ENCODE results near the gene UBAC2. TPM values are rescaled to one million over a fixed set of nuclear protein-coding genes. Genes with fewer than 3 reads are reported as not detected.

The UBAC2 gene
- total and polyA plus RNA-seq, 2 experiments from 2014 or later, result 78.2 to 83.1 TPM

- H3K27ac ChIP-seq, result no peak overlapping the region
- no peak for DNase-seq (ENCODE audit: low spot score)
- no peaks in the 10 kb centered on the region for H3K27me3 ChIP-seq
- H3K4me2 ChIP-seq, result no peak overlapping the region
- no peaks in the 10 kb centered on the region for H3K79me2 ChIP-seq
- no peak overlapping the region for H2AFZ ChIP-seq
- WGBS (ENCODE audit: low lambda C conversion rate, missing lambda C conversion rate), result 88% methylated on average over 7 of the region's 7 CpGs
- H3K4me3 ChIP-seq, result no peak overlapping the region
- H4K20me1 ChIP-seq (ENCODE audit: insufficient read depth, poor library complexity, severe bottlenecking), result peaks cover 2% of the 10 kb centered on the region
- no peaks in the 10 kb centered on the region for H3K4me1 ChIP-seq (ENCODE audit: insufficient read depth)
- TF ChIP-seq EZH2phosphoT487 (IDR thresholded peaks at IDR 0.05; ENCODE audit: low read depth, severe bottlenecking, unreplicated experiment) (no peak), EZH2 (IDR thresholded peaks at IDR 0.05; ENCODE audit: borderline replicate concordance) (no peak), CTCF (IDR thresholded peaks at IDR 0.05; ENCODE audit: poor library complexity) (no peak)
- H3K9me3 ChIP-seq (ENCODE audit: low read depth), result no peaks in the 10 kb centered on the region
- no peaks in the 10 kb centered on the region for H3K36me3 ChIP-seq (replicated peaks; ENCODE audit: insufficient read depth, low read depth)
- H3K9me2 ChIP-seq (replicated peaks; ENCODE audit: insufficient read depth), result no peaks in the 10 kb centered on the region
Observed at GRCh38 chr13:99363391-99363790, 162.7 kb downstream of the UBAC2 start.

- no peak overlapping the region for H2AFZ ChIP-seq
- no peaks in the 10 kb centered on the region for H3K79me2 ChIP-seq
- no peak for DNase-seq (ENCODE audit: low spot score)
- TF ChIP-seq EZH2phosphoT487 (IDR thresholded peaks at IDR 0.05; ENCODE audit: low read depth, severe bottlenecking, unreplicated experiment) (no peak), EZH2 (IDR thresholded peaks at IDR 0.05; ENCODE audit: borderline replicate concordance) (no peak), CTCF (IDR thresholded peaks at IDR 0.05; ENCODE audit: poor library complexity) (no peak)
- no peaks in the 10 kb centered on the region for H3K4me1 ChIP-seq (ENCODE audit: insufficient read depth)
- H3K36me3 ChIP-seq (replicated peaks; ENCODE audit: insufficient read depth, low read depth), result no peaks in the 10 kb centered on the region
- H3K27me3 ChIP-seq, result no peaks in the 10 kb centered on the region
- H3K9me3 ChIP-seq (ENCODE audit: low read depth), result no peaks in the 10 kb centered on the region
- H3K9me2 ChIP-seq (replicated peaks; ENCODE audit: insufficient read depth), result no peaks in the 10 kb centered on the region
- H3K27ac ChIP-seq, result no peak overlapping the region
- peaks cover 2% of the 10 kb centered on the region for H4K20me1 ChIP-seq (ENCODE audit: insufficient read depth, poor library complexity, severe bottlenecking)
- H3K4me2 ChIP-seq, result no peak overlapping the region
- H3K4me3 ChIP-seq, result no peak overlapping the region
- 94% methylated on average over 1 of the region's 1 CpG for WGBS (ENCODE audit: low lambda C conversion rate, missing lambda C conversion rate)
Observed at GRCh38 chr13:99363949-99364348, 163.3 kb downstream of the UBAC2 start.

GRCh38 chr13:99366075-99366987, 165.7 kb downstream of the UBAC2 start:
- H3K27me3 ChIP-seq, result no peaks in the 10 kb centered on the region
- H3K4me3 ChIP-seq, result no peak overlapping the region
- no peaks in the 10 kb centered on the region for H3K4me1 ChIP-seq (ENCODE audit: insufficient read depth)
- no peaks in the 10 kb centered on the region for H3K36me3 ChIP-seq (replicated peaks; ENCODE audit: insufficient read depth, low read depth)
- H3K9me3 ChIP-seq (ENCODE audit: low read depth), result no peaks in the 10 kb centered on the region
- H3K79me2 ChIP-seq, result no peaks in the 10 kb centered on the region
- H3K9me2 ChIP-seq (replicated peaks; ENCODE audit: insufficient read depth), result no peaks in the 10 kb centered on the region
- DNase-seq (ENCODE audit: low spot score), result no peak
- H2AFZ ChIP-seq, result no peak overlapping the region
- WGBS (ENCODE audit: low lambda C conversion rate, missing lambda C conversion rate), result 75% methylated on average over 11 of the region's 11 CpGs
- no peak for TF ChIP-seq EZH2phosphoT487 (IDR thresholded peaks at IDR 0.05; ENCODE audit: low read depth, severe bottlenecking, unreplicated experiment)
- TF ChIP-seq CTCF (IDR thresholded peaks at IDR 0.05; ENCODE audit: poor library complexity), result no peak
- TF ChIP-seq EZH2 (IDR thresholded peaks at IDR 0.05; ENCODE audit: borderline replicate concordance), result no peak
- H3K27ac ChIP-seq, result no peak overlapping the region
- H4K20me1 ChIP-seq (ENCODE audit: insufficient read depth, poor library complexity, severe bottlenecking), result peaks cover 2% of the 10 kb centered on the region
- H3K4me2 ChIP-seq, result no peak overlapping the region

Data from hepatocyte (in vitro differentiated cells).